OCI-LY1 (cell line): Measurements from ENCODE around the gene CREB1.

Experiments used
- H2AFZ ChIP-seq: fragments of 200-600 bp; sonication (generic), shearing (Covaris generic); 2 replicates; pipeline ENCODE4 v1.6.0; 2014; ENCODE audit warnings: antibody characterized with exemption, mild to moderate bottlenecking, low read length
- H3F3A ChIP-seq: fragments of 200-600 bp; sonication (generic), shearing (Covaris generic); 2 replicates; pipeline ENCODE4 v1.6.0; 2014; ENCODE audit warnings: mild to moderate bottlenecking, antibody characterized with exemption, low read length, moderate library complexity; ENCODE audit not compliant: insufficient read depth
- H3K27ac ChIP-seq: fragments of 200-600 bp; sonication (generic); 2 replicates; pipeline ENCODE4 v1.5.1; 2014; ENCODE audit warnings: low read length, mixed run types, mild to moderate bottlenecking, low read depth; ENCODE audit not compliant: poor library complexity, severe bottlenecking
- H3K27me3 ChIP-seq: fragments of 200-600 bp; sonication (generic); 2 replicates; pipeline ENCODE4 v1.6.0; 2014; ENCODE audit warnings: antibody characterized with exemption, mild to moderate bottlenecking, low read length, moderate library complexity; ENCODE audit not compliant: insufficient read depth
- H3K36me3 ChIP-seq: fragments of 200-600 bp; sonication (generic); 2 replicates; pipeline ENCODE4 v1.6.1; 2014; ENCODE audit warnings: mild to moderate bottlenecking, antibody characterized with exemption, low read length, moderate library complexity, mixed read lengths; ENCODE audit not compliant: insufficient read depth
- H3K4me1 ChIP-seq: fragments of 200-600 bp; sonication (generic); 2 replicates; pipeline ENCODE4 v1.5.1; 2014; ENCODE audit warnings: mild to moderate bottlenecking, low read length, moderate library complexity; ENCODE audit not compliant: insufficient read depth, severe bottlenecking
- H3K4me2 ChIP-seq: fragments of 200-600 bp; sonication (generic), shearing (Covaris generic); 2 replicates; pipeline ENCODE4 v1.6.1; 2014; ENCODE audit warnings: low read length
- H3K4me3 ChIP-seq: fragments of 200-600 bp; sonication (generic); 2 replicates; pipeline ENCODE4 v1.5.1; 2014; ENCODE audit warnings: low read length, low read depth, mild to moderate bottlenecking, mixed read lengths; ENCODE audit not compliant: poor library complexity, severe bottlenecking
- H3K79me2 ChIP-seq: fragments of 200-600 bp; shearing (Covaris generic); 2 replicates; pipeline ENCODE4 v1.6.1; 2016; ENCODE audit warnings: mixed run types, low read length, mixed read lengths; ENCODE audit not compliant: insufficient read depth
- H3K9ac ChIP-seq: fragments of 200-600 bp; sonication (generic), shearing (Covaris generic); 2 replicates; pipeline ENCODE4 v1.6.1; 2014; ENCODE audit warnings: mild to moderate bottlenecking, low read length, mixed read lengths
- H3K9me2 ChIP-seq: fragments of 200-600 bp; sonication (generic), shearing (Covaris generic); 2 replicates; pipeline ENCODE4 v1.6.1; 2014; ENCODE audit warnings: low read depth, mild to moderate bottlenecking, low read length, mixed read lengths
- H3K9me3 ChIP-seq: fragments of 200-600 bp; shearing (Covaris generic); 2 replicates; pipeline ENCODE4 v1.6.1; 2014; ENCODE audit warnings: low read length, mixed read lengths
- H4K20me1 ChIP-seq: fragments of 200-600 bp; sonication (generic), shearing (Covaris generic); 2 replicates; pipeline ENCODE4 v1.6.0; 2016; ENCODE audit warnings: mild to moderate bottlenecking, low read length; ENCODE audit not compliant: insufficient read depth
- CTCF ChIP-seq: fragments of 200-600 bp; sonication (generic), shearing (Covaris generic); IDR thresholded peaks from 2 replicates; pipeline ENCODE4 v1.5.1; 2017; ENCODE audit warnings: mild to moderate bottlenecking, antibody characterized with exemption, low read length, moderate library complexity, mixed read lengths
- EZH2 ChIP-seq: fragments of 200-600 bp; sonication (generic), shearing (Covaris generic); IDR thresholded peaks from 2 replicates; pipeline ENCODE4 v1.8.0; 2017; ENCODE audit warnings: borderline replicate concordance, mixed run types, mild to moderate bottlenecking, antibody characterized with exemption, low read length, moderate library complexity, mixed read lengths

Gene CREB1

GRCh38 chr2:207594731-207595130 lies 65.0 kb downstream of the CREB1 start:
- Histone ChIP-seq H3F3A (no peaks in the 10 kb centered on the region), H2AFZ (no peak overlapping the region), H3K4me1 (no peaks in the 10 kb centered on the region), H3K4me2 (no peak overlapping the region), H3K27me3 (no peaks in the 10 kb centered on the region), H4K20me1 (no peaks in the 10 kb centered on the region), H3K9me3 (peaks cover 13% of the 10 kb centered on the region; the same call in 1 of the 2 replicates), H3K9ac (no peak overlapping the region), H3K27ac (no peak overlapping the region), H3K36me3 (peaks cover 77% of the 10 kb centered on the region), H3K4me3 (no peak overlapping the region), H3K79me2 (no peaks in the 10 kb centered on the region), H3K9me2 (no peaks in the 10 kb centered on the region)
- TF ChIP-seq CTCF (no peak), EZH2 (no peak)

GRCh38 chr2:207599636-207600035 lies 69.9 kb downstream of the CREB1 start:
- no peaks in the 10 kb centered on the region for H3K9me2 ChIP-seq
- H3K4me3 ChIP-seq, result no peak overlapping the region
- H3K36me3 ChIP-seq, result peaks cover 58% of the 10 kb centered on the region
- H3K4me2 ChIP-seq, result no peak overlapping the region
- no peak overlapping the region for H2AFZ ChIP-seq
- H3K27me3 ChIP-seq, result no peaks in the 10 kb centered on the region
- no peaks in the 10 kb centered on the region for H3K9me3 ChIP-seq
- H3K27ac ChIP-seq, result no peak overlapping the region
- H3K79me2 ChIP-seq, result no peaks in the 10 kb centered on the region
- no peaks in the 10 kb centered on the region for H3F3A ChIP-seq
- H3K4me1 ChIP-seq, result no peaks in the 10 kb centered on the region
- TF ChIP-seq CTCF (no peak), EZH2 (no peak)
- no peaks in the 10 kb centered on the region for H4K20me1 ChIP-seq
- no peak overlapping the region for H3K9ac ChIP-seq

GRCh38 chr2:207600231-207600630 lies 70.5 kb downstream of the CREB1 start:
- Histone ChIP-seq H4K20me1 (no peaks in the 10 kb centered on the region), H3K27ac (no peak overlapping the region), H3K79me2 (no peaks in the 10 kb centered on the region), H3K27me3 (no peaks in the 10 kb centered on the region), H3K4me3 (no peak overlapping the region), H3F3A (0 out of 2 replicates have a peak, but pooled peaks cover 2% of the 10 kb centered on the region), H3K36me3 (peaks cover 61% of the 10 kb centered on the region), H2AFZ (no peak overlapping the region), H3K9me2 (no peaks in the 10 kb centered on the region), H3K9me3 (no peaks in the 10 kb centered on the region), H3K9ac (no peak overlapping the region), H3K4me1 (no peaks in the 10 kb centered on the region), H3K4me2 (no peak overlapping the region)
- TF ChIP-seq EZH2 (no peak), CTCF (no peak)
